HG02885 (cell line): ENCODE measurements around the gene DNAJB1.
"Not testable (repeated sequence)": the region's sequence is repeated elsewhere in the genome, so short reads cannot be mapped to it uniquely, and the experiment has no call there.

Source experiments
- ATAC-seq: cut with Tn5 transposase; IDR thresholded peaks from one replicate; pipeline ENCODE4 v1.9.1; 2021; ENCODE audit warnings: mild to moderate bottlenecking; ENCODE audit not compliant: unreplicated experiment, poor library complexity

Gene DNAJB1

GRCh38 chr19:14553939-14554243 lies 35.7 kb upstream of the DNAJB1 start:
- ATAC-seq: no peak

- ATAC-seq: no peak
Observed at GRCh38 chr19:14553042-14553938, 35.1 kb upstream of the DNAJB1 start.

GRCh38 chr19:14552006-14552360 lies 33.8 kb upstream of the DNAJB1 start:
- ATAC-seq: not testable (repeated sequence)

- not testable (repeated sequence) for ATAC-seq
Observed at GRCh38 chr19:14551134-14552005, 33.2 kb upstream of the DNAJB1 start.

GRCh38 chr19:14550201-14550754 lies 32.1 kb upstream of the DNAJB1 start:
- ATAC-seq: no peak

- no peak for ATAC-seq
Observed at GRCh38 chr19:14545716-14546082, 27.5 kb upstream of the DNAJB1 start.

GRCh38 chr19:14544977-14545715 lies 26.9 kb upstream of the DNAJB1 start:
- no peak for ATAC-seq

- no peak for ATAC-seq
Observed at GRCh38 chr19:14544047-14544446, 25.9 kb upstream of the DNAJB1 start.

GRCh38 chr19:14542711-14543328 lies 24.6 kb upstream of the DNAJB1 start:
- no peak for ATAC-seq

GRCh38 chr19:14541979-14542378 lies 23.8 kb upstream of the DNAJB1 start:
- ATAC-seq: not testable (repeated sequence)

- ATAC-seq: no peak
Observed at GRCh38 chr19:14540741-14541525, 22.7 kb upstream of the DNAJB1 start.

GRCh38 chr19:14536926-14537692 lies 18.9 kb upstream of the DNAJB1 start:
- no peak for ATAC-seq

GRCh38 chr19:14533450-14533849 lies 15.3 kb upstream of the DNAJB1 start:
- no peak for ATAC-seq

- no peak for ATAC-seq
Observed at GRCh38 chr19:14530506-14530905, 12.3 kb upstream of the DNAJB1 start.

- ATAC-seq: no peak
Observed at GRCh38 chr19:14530005-14530348, 11.8 kb upstream of the DNAJB1 start.

- peak; percentile 97 for ATAC-seq
Observed at GRCh38 chr19:14529254-14530004, 11.2 kb upstream of the DNAJB1 start, which contains the start of gene TECR. TSS of gene TECR (plus strand) at chr19:14529594. CDS start at chr19:14529697, 103 bp downstream.

- no peak for ATAC-seq
Observed at GRCh38 chr19:14528419-14529253, 10.4 kb upstream of the DNAJB1 start.
